Stimulated activated naive CD8-positive, alpha-beta T cell treated with anti-CD3 and anti-CD28 coated beads, Interleukin-15, Interleukin-2, amounts not matched to agents 100 ng/mL and 50 ng/mL, for 24 hours (primary cell): Measurements from ENCODE around the gene GAL3ST3.
"Not testable (repeated sequence)": the region's sequence is repeated elsewhere in the genome, so short reads cannot be mapped to it uniquely, and the experiment has no call there.

Experiments
- H3K27ac Mint-ChIP-seq: one replicate; pipeline ENCODE4 v1.8.0; 2021; ENCODE audit warnings: mild to moderate bottlenecking, mixed read lengths
- H3K27me3 Mint-ChIP-seq: one replicate; pipeline ENCODE4 v1.8.0; 2021; ENCODE audit warnings: mixed read lengths
- H3K36me3 Mint-ChIP-seq: one replicate; pipeline ENCODE4 v1.8.0; 2021; ENCODE audit warnings: low read depth, mixed read lengths
- H3K4me1 Mint-ChIP-seq: one replicate; pipeline ENCODE4 v1.8.0; 2021; ENCODE audit warnings: low read depth, mixed read lengths
- H3K4me3 Mint-ChIP-seq: one replicate; pipeline ENCODE4 v1.8.0; 2021; ENCODE audit warnings: mild to moderate bottlenecking, mixed read lengths
- H3K9me3 Mint-ChIP-seq: one replicate; pipeline ENCODE4 v1.8.0; 2021; ENCODE audit warnings: mixed read lengths

Gene GAL3ST3, protein sequence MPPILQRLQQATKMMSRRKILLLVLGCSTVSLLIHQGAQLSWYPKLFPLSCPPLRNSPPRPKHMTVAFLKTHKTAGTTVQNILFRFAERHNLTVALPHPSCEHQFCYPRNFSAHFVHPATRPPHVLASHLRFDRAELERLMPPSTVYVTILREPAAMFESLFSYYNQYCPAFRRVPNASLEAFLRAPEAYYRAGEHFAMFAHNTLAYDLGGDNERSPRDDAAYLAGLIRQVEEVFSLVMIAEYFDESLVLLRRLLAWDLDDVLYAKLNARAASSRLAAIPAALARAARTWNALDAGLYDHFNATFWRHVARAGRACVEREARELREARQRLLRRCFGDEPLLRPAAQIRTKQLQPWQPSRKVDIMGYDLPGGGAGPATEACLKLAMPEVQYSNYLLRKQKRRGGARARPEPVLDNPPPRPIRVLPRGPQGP

DNA sequence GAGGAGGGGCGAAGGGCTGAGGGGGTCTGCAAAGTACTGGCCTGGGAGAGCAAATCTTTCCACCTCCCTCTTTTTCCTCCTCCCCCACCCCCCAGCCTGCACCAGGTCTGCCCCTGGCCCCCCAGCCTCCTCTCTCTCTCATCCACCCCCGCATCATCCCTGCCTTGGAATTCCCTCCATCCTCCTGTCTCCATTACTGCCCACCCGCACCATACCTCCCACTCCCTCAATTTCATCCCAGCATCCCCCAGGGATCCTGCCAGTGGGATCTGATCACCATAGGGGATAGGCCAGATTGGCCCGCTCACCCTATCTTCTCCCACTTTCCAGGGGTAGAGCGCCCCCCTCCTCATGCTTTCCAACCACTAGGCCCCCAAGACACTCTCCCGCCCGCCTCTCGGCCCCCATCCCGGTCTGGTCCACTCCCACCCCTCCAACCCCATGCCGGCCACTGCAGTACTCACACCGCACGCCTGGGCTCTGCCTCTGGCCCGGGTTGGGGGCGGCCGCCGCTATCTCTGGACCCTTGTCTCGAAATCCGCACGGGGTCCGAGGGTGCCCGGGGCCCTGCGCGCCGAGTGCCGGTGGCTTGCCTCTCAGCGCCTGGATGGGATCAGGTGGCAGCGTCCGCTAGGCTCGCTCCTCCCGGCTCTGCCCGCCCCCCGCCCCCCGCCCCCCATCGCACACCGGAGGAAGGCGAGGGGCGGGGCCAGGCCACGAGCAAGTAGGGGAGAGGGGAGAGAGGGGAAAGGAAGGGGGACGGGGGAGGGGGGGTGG, at the start of gene GAL3ST3:
Gene GAL3ST3 (minus strand): TSS at position 615 of the 777 bp plus-strand sequence. CDS start 3,746 bp downstream, outside the sequence.
- H3K27ac Mint-ChIP-seq = peak within 1 kb of the TSS; percentile 17
- H3K9me3 Mint-ChIP-seq = no peaks in the 10 kb centered on the region
- H3K4me3 Mint-ChIP-seq = peak within 1 kb of the TSS; percentile 37
- H3K27me3 Mint-ChIP-seq = peaks cover 3% of the 10 kb centered on the region
- peaks cover 13% of the 10 kb centered on the region for H3K36me3 Mint-ChIP-seq
- H3K4me1 Mint-ChIP-seq = peaks cover 45% of the 10 kb centered on the region

DNA sequence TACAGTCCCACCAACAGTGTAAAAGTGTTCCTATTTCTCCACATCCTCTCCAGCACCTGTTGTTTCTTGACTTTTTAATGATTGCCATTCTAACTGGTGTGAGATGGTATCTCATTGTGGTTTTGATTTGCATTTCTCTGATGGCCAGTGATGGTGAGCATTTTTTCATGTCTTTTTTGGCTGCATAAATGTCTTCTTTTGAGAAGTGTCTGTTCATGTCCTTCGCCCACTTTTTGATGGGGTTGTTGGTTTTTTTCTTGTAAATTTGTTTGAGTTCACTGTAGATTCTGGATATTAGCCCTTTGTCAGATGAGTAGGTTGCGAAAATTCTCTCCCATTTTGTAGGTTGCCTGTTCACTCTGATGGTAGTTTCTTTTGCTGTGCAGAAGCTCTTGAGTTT, 43.2 kb upstream of the GAL3ST3 start:
- peaks cover 38% of the 10 kb centered on the region for H3K4me1 Mint-ChIP-seq
- H3K9me3 Mint-ChIP-seq, H3K4me3 Mint-ChIP-seq, H3K27me3 Mint-ChIP-seq, H3K27ac Mint-ChIP-seq: not testable (repeated sequence)
- peaks cover 19% of the 10 kb centered on the region for H3K36me3 Mint-ChIP-seq

DNA sequence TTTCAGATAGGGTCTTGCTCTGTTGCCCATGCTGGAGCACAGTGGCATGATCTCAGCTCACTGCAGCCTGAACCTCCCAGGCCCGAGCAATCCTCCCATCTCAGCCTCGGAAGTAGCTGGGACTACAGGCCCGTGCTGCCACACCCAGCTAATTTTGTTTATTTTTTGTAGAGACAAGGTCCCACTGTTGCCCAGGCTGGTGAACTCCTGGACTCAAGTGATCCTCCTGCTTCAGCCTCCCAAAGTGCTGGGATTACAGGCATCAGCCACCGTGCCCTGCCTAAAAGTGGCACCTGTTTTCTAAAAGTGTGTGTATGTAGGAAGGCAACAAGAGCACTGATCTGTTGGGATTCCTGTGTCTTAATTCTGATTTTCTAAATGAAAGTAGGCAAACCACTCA, 41.3 kb upstream of the GAL3ST3 start:
- no peaks in the 10 kb centered on the region for H3K9me3 Mint-ChIP-seq
- H3K4me3 Mint-ChIP-seq = no peak overlapping the region
- peaks cover 45% of the 10 kb centered on the region for H3K4me1 Mint-ChIP-seq
- H3K36me3 Mint-ChIP-seq = peaks cover 19% of the 10 kb centered on the region
- no peaks in the 10 kb centered on the region for H3K27me3 Mint-ChIP-seq
- no peak overlapping the region for H3K27ac Mint-ChIP-seq

DNA sequence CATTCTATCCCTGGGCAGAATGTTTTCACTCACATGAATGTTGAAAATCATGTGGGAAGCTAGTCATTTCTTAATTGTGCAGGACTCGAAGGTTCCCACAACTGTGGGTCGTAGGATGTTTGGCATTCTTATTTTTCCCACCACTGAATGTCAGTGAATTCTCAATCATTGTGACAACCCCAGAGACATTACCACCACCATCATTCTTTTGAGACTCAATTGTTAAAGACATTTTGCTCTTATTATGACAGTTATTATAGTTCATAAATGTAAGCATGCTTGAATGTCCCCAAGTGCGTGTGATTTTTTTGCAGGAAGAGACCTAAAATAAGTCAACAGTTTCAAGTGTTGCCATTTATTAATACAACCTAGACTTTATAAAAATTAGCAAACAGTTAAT, 40.1 kb upstream of the GAL3ST3 start:
- peak overlapping the region; percentile 54 for H3K27ac Mint-ChIP-seq
- H3K27me3 Mint-ChIP-seq = no peaks in the 10 kb centered on the region
- H3K4me3 Mint-ChIP-seq = no peak overlapping the region
- peaks cover 57% of the 10 kb centered on the region for H3K4me1 Mint-ChIP-seq
- peaks cover 19% of the 10 kb centered on the region for H3K36me3 Mint-ChIP-seq
- H3K9me3 Mint-ChIP-seq = no peaks in the 10 kb centered on the region

DNA sequence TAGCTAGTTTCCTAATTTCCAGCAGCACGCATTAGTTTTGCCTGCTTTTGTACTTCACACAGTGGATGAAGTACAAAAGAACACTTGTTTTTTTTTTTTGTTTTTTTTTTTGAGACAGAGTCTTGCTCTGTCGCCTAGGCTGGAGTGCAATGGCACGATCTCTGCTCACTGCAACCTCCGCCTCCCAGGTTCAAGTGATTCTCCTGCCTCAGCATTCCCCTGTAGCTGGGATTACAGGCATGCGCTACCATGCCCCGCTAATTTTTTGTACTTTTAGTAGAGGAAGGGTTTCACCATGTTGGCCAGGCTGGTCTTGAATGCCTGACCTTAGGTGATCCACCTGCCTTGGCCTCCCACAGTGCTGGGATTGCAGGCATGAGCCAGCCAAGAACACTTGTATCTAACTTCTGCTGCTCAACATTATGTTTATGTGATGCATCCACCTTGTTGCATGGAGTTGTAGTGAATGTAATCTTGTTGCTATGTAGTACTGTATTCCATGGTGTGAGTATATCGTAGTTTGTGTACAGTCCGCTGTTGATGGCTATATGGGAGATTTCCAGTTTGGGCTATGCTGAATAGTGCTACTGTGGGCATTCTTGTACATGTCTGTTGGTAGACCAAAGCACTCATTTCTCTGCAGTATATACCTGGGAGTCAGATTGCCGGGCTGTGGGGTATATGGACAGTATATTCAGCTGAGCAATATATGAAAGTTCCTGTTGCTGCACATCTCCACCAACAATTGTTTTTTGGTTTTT, 38.4 kb upstream of the GAL3ST3 start:
- no peaks in the 10 kb centered on the region for H3K9me3 Mint-ChIP-seq
- H3K27ac Mint-ChIP-seq = peak overlapping the region; percentile 37
- no peaks in the 10 kb centered on the region for H3K27me3 Mint-ChIP-seq
- H3K4me3 Mint-ChIP-seq = no peak overlapping the region
- peaks cover 19% of the 10 kb centered on the region for H3K36me3 Mint-ChIP-seq
- H3K4me1 Mint-ChIP-seq = peaks cover 72% of the 10 kb centered on the region

DNA sequence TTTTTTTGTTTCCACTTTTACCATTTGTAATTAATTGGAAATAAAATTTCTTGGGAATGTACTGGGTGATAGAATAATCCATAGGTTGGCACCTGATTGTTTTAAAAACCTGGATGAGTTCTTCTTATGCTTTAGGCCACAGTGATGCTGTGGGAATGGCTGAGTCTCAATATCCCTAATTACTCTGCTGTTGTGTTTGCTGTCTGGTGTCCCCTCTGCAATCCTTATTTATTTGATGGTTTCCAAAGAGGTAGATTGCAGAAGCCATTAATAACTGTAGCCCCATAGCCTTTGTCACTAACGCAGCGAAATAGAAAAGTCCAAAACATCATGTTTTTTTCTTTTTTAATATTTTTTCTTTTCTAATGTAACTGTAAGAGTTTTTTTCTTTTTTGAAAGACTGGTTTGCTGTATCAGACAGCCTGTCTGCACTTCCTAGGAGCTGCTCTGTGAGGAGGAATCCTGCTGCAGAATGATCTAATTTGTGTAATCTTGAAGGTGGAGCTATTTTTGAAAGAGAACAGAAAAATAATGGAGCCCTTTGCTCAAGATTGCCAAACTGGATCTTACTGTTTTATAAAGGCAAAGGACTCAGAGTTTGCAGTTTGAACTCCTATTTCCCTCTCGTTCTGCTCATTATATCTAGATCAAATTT, 36.0 kb upstream of the GAL3ST3 start:
- H3K27ac Mint-ChIP-seq = peak overlapping the region; percentile 80

DNA sequence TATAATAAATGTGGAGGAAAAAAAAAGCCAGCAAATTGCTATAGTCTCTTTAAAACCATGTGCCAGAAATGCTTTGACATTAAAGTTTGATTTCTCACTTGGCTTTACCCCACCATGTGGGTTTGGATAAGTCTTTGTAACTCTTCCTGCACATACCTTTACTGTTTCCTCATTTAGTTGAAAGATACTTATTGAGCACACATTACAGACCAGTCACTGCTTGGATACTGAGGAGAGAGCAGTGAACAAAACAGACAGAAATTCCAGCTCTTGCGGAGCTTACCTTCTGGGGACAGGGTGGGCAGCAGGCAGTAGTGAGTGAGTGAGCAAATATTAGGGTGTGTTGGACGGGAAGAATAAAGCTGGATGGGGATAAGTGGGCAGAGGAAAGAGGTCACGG, 34.8 kb upstream of the GAL3ST3 start:
- H3K27ac Mint-ChIP-seq = peak overlapping the region; percentile 80
- peaks cover 20% of the 10 kb centered on the region for H3K36me3 Mint-ChIP-seq
- no peak overlapping the region for H3K4me3 Mint-ChIP-seq
- H3K27me3 Mint-ChIP-seq = no peaks in the 10 kb centered on the region
- H3K4me1 Mint-ChIP-seq = peaks cover 91% of the 10 kb centered on the region
- no peaks in the 10 kb centered on the region for H3K9me3 Mint-ChIP-seq

More for the DNA sequence above, 36.0 kb upstream of the GAL3ST3 start:
- Mint-ChIP-seq H3K36me3 (peaks cover 21% of the 10 kb centered on the region), H3K9me3 (no peaks in the 10 kb centered on the region), H3K4me3 (no peak overlapping the region), H3K4me1 (peaks cover 91% of the 10 kb centered on the region), H3K27me3 (no peaks in the 10 kb centered on the region)

DNA sequence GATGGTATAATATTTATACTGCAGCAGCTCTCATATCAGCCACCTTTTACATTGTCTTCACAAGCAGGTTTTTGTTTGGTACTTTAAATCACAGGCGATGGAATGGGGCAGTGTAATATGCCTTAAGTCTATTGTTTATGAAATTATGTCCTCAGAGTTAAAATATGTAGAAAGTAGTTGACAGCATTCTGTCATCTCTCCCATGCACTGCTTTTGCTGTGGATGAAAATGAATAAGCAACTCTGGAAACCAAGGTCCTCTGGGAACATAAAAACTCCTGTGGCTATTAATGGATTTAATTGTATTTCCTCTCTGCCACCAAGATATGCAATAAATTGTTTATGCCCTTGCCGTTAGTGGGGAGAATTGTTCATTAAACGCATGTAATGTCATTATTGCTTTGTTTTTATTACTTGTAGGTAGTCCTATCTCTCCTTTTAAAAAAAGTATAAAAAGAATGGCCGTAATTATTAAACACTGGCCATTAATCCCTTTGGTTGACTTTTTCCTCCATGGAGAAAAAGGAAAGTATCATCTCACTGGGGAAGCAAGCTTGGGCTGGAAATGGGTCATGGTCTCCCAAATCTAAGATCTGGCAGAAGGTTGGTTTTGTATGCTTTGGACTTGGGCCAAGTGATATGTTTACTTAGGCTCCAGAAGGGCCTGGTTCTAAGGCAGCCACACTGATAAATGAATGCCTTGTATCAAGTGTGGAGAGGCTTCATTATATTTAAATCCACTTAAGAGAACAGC, 34.2 kb upstream of the GAL3ST3 start:
- no peak overlapping the region for H3K4me3 Mint-ChIP-seq
- no peaks in the 10 kb centered on the region for H3K9me3 Mint-ChIP-seq
- no peaks in the 10 kb centered on the region for H3K27me3 Mint-ChIP-seq
- peaks cover 26% of the 10 kb centered on the region for H3K36me3 Mint-ChIP-seq
- H3K27ac Mint-ChIP-seq = peak overlapping the region; percentile 80
- H3K4me1 Mint-ChIP-seq = peaks cover 91% of the 10 kb centered on the region

DNA sequence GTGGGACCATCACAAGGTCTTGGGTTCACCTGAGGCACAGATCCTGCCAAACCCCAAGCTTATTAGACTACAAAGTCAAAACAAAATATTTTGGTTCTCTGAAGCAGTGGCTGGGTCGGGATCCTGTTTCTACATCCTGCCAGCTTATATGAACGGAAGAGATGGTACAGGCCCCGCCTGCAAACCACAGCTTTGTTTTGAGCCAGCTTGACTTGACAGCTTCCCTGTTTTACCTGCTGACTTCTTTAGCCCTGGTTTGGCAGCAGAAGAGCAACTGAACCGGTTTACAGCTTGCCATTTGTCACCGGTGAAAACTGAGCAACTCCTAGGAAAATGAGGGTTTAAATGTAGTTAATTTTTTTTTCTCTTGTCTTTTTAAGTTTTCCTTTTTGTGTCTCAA, 32.5 kb upstream of the GAL3ST3 start:
- Mint-ChIP-seq H3K36me3 (peaks cover 40% of the 10 kb centered on the region), H3K27me3 (no peaks in the 10 kb centered on the region), H3K9me3 (no peaks in the 10 kb centered on the region), H3K4me3 (peak overlapping the region; percentile 83), H3K27ac (peak overlapping the region; percentile 95), H3K4me1 (peaks cover 91% of the 10 kb centered on the region)

DNA sequence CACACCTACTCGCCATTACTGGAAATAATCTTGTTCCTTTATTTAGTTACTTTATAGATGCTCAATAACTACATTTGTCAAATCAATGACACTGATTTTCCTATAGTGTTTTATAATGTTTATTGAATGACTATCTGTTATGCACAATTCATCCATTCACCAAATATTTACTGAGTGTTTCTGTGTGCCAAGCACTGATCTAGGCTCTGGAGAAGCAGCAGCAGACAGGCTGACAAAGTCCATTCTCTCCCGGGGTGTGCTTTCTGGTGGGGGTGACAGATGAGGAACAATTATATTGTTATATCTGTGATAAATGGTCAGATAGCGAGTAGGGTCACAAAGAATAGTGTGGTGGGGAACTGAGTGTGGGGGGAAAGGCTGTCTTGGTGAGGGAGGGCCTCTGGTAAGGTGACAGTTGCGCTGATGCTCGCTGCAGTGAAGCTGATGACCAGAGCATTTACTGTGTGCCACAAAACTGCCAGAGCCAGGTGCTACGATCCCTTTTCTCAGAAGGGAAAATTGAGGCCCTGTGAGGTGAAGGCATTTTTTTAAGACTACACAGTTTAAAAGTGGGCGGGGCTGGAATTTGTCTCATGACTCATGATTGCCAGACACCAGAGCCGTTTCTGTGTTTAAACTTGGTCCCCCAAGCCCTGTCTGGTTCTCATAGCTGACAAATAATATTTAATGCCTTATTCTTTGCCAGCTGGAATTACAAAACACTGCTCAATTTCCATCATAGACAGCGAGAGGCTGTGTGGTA, 31.3 kb upstream of the GAL3ST3 start:
- peaks cover 45% of the 10 kb centered on the region for H3K36me3 Mint-ChIP-seq
- peak overlapping the region; percentile 95 for H3K27ac Mint-ChIP-seq
- no peaks in the 10 kb centered on the region for H3K27me3 Mint-ChIP-seq
- peak overlapping the region; percentile 83 for H3K4me3 Mint-ChIP-seq
- H3K4me1 Mint-ChIP-seq = peaks cover 91% of the 10 kb centered on the region
- no peaks in the 10 kb centered on the region for H3K9me3 Mint-ChIP-seq

DNA sequence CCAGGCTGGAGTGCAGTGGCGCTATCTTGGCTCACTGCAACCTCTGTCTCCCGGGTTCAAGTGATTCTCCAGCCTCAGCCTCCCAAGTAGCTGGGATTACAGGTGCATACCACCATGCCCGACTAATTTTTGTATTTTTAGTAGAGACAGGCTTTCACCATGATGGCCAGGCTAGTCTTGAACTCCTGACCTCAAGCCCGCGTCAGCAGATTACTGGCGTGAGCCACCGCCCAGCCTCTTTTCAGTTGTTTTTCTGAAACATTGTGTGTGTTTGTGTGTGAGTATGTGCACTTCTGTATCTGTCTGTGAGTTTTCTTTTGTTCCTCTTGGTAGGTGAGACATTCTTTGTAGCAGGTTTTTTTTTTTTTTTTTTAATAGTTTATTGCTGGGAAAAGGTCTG, 30.0 kb upstream of the GAL3ST3 start:
- Mint-ChIP-seq H3K4me1 (peaks cover 85% of the 10 kb centered on the region), H3K36me3 (peaks cover 53% of the 10 kb centered on the region), H3K27ac (peak overlapping the region; percentile 95)
- H3K4me3 Mint-ChIP-seq, H3K9me3 Mint-ChIP-seq, H3K27me3 Mint-ChIP-seq: not testable (repeated sequence)

DNA sequence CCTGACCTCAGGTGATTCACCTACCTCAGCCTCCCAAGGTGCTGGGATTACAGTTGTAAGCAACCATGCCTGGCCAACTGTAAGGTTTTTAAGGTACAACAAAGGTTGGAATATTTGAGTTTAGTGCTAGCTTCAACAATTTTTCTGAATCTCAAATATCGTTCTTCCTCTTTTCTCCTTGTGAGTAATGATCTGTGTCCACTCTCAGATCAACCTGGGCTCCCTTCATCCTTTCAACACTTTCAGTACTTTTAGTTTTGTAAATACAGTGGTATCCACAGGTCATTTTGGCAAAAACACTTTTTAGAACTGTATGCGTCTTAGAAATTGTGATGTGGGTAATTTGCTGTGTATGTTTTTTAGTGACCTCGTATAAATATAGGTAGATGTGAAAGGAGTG, 29.0 kb upstream of the GAL3ST3 start:
- no peaks in the 10 kb centered on the region for H3K27me3 Mint-ChIP-seq
- peak overlapping the region; percentile 95 for H3K27ac Mint-ChIP-seq
- peaks cover 63% of the 10 kb centered on the region for H3K36me3 Mint-ChIP-seq
- H3K4me3 Mint-ChIP-seq = no peak overlapping the region
- H3K9me3 Mint-ChIP-seq = no peaks in the 10 kb centered on the region
- peaks cover 78% of the 10 kb centered on the region for H3K4me1 Mint-ChIP-seq

DNA sequence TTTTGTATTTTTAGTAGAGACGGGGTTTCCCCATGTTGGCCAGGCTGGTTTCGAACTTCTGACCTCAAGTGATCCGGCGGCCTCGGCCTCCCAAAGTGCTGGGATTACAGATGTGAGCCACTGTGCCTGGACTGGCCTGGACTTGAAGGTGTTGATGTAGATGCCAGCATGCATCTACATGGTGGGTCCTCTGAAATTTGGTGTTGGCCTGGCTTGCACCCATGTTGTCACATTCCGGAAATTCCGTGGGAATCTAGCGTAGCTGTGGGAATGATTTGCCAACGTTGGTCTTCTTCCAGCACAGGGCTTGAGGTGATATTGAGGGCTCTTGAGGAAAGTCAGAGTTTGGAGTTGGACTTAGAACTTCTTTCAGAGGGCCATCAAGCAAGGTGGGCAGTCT, 27.6 kb upstream of the GAL3ST3 start:
- no peak overlapping the region for H3K4me3 Mint-ChIP-seq
- H3K36me3 Mint-ChIP-seq = peaks cover 68% of the 10 kb centered on the region
- peak overlapping the region; percentile 12 for H3K27ac Mint-ChIP-seq

More for the DNA sequence above, 27.6 kb upstream of the GAL3ST3 start:
- H3K4me1 Mint-ChIP-seq = peaks cover 82% of the 10 kb centered on the region
- no peaks in the 10 kb centered on the region for H3K27me3 Mint-ChIP-seq
- no peaks in the 10 kb centered on the region for H3K9me3 Mint-ChIP-seq
